IMR-90 (cell line): ENCODE measurements around the gene CUL9. TPM values are rescaled to one million over a fixed set of nuclear protein-coding genes. Genes with fewer than 3 reads are reported as not detected.

Source experiments
- ATAC-seq: fragments of 200-7000 bp; cut with Tn5 transposase; 2 replicates; pipeline ENCODE4 v1.9.1; 2020; ENCODE audit warnings: low read depth, mild to moderate bottlenecking, moderate library complexity
- BruUV-seq: library from RNA; stranded (reverse); fragments of 400-500 nt; replicated peaks from 2 replicates; lab custom pipeline; 2021; lab: Mats Ljungman, UMichigan
- CTCF ChIA-PET: fragments of 300-600 bp; formaldehyde crosslinking; extraction: SDS; loops from one replicate; lab custom pipeline; 2021; ENCODE audit warnings: antibody characterized with exemption; lab: Yijun Ruan, JAX
- POLR2A ChIA-PET: fragments of 300-600 bp; sonication (Branson Sonifier 250); formaldehyde crosslinking; loops from one replicate; lab custom pipeline; 2022; ENCODE audit warnings: antibody characterized with exemption; ENCODE audit not compliant: unreplicated experiment; lab: Charles Lee
- DNase-seq: peaks from one replicate; pipeline ENCODE4 v3.0.0; 2013
- H2AFZ ChIP-seq: replicated peaks from 2 replicates; pipeline ENCODE3; 2013; ENCODE audit warnings: low read length, mild to moderate bottlenecking; ENCODE audit not compliant: poor library complexity
- H2AK5ac ChIP-seq: 2 replicates; pipeline ENCODE4 v1.6.1; 2013; ENCODE audit warnings: low read depth, low read length, inconsistent platforms
- H2AK9ac ChIP-seq: replicated peaks from 2 replicates; pipeline ENCODE3; 2013; ENCODE audit warnings: mild to moderate bottlenecking, low read depth, low read length, moderate library complexity; ENCODE audit not compliant: poor library complexity
- H2BK120ac ChIP-seq: 2 replicates; pipeline ENCODE4 v1.6.1; 2013; ENCODE audit warnings: low read depth, low read length, inconsistent platforms
- H2BK15ac ChIP-seq: 3 replicates; pipeline ENCODE4 v1.6.1; 2013; ENCODE audit warnings: low read depth, low read length, inconsistent platforms
- H2BK20ac ChIP-seq: 2 replicates; pipeline ENCODE4 v1.6.1; 2013; ENCODE audit warnings: low read depth, mild to moderate bottlenecking, inconsistent platforms, low read length, moderate library complexity
- H2BK5ac ChIP-seq: 2 replicates; pipeline ENCODE4 v1.6.1; 2013; ENCODE audit warnings: mild to moderate bottlenecking, low read depth, low read length, inconsistent platforms; ENCODE audit not compliant: poor library complexity, severe bottlenecking
- H3K14ac ChIP-seq: replicated peaks from 2 replicates; pipeline ENCODE4 v1.6.1; 2013; ENCODE audit warnings: low read depth, low read length, inconsistent platforms
- H3K18ac ChIP-seq: 2 replicates; pipeline ENCODE4 v1.6.1; 2013; ENCODE audit warnings: low read depth, low read length, control low read depth
- H3K23ac ChIP-seq: 2 replicates; pipeline ENCODE4 v1.6.1; 2013; ENCODE audit warnings: low read depth, low read length, inconsistent platforms
- H3K27ac ChIP-seq: 2 replicates; pipeline ENCODE4 v1.5.1; 2013; ENCODE audit warnings: mild to moderate bottlenecking, control low read depth, low read length; ENCODE audit not compliant: insufficient read depth
- H3K27me3 ChIP-seq: 2 replicates; pipeline ENCODE4 v1.6.1; 2013; ENCODE audit warnings: low read length; ENCODE audit not compliant: control insufficient read depth, insufficient read depth
- H3K36me3 ChIP-seq: 2 replicates; pipeline ENCODE4 v1.6.1; 2013; ENCODE audit warnings: low read length, mixed read lengths; ENCODE audit not compliant: control insufficient read depth, insufficient read depth
- H3K4ac ChIP-seq: 2 replicates; pipeline ENCODE4 v1.6.1; 2013; ENCODE audit warnings: low read depth, low read length, inconsistent platforms
- H3K4me1 ChIP-seq: 2 replicates; pipeline ENCODE4 v1.6.1; 2013; ENCODE audit warnings: low read length, mixed read lengths; ENCODE audit not compliant: control insufficient read depth, insufficient read depth
- H3K4me2 ChIP-seq: 2 replicates; pipeline ENCODE4 v1.6.1; 2013; ENCODE audit warnings: low read depth, mild to moderate bottlenecking, control low read depth, low read length, moderate library complexity
- H3K4me3 ChIP-seq: 2 replicates; pipeline ENCODE4 v1.5.1; 2013; ENCODE audit warnings: low read depth, mild to moderate bottlenecking, control low read depth, low read length, moderate library complexity; ENCODE audit not compliant: insufficient read depth
- H3K56ac ChIP-seq: 2 replicates; pipeline ENCODE4 v1.6.1; 2013; ENCODE audit warnings: low read length, inconsistent platforms; ENCODE audit not compliant: insufficient read depth; ENCODE audit errors: extremely low read depth
- H3K79me1 ChIP-seq, 2 experiments: 2 replicates each; pipeline ENCODE4 v1.6.1; 2013; ENCODE audit warnings: low read length in 2 of 2, inconsistent platforms in 1 of 2, low read depth in 1 of 2
- H3K9ac ChIP-seq: 2 replicates; pipeline ENCODE4 v1.6.1; 2013; ENCODE audit warnings: low read depth, low read length, control low read depth
- H3K9me1 ChIP-seq: 2 replicates; pipeline ENCODE4 v1.6.1; 2013; ENCODE audit warnings: low read length, inconsistent platforms; ENCODE audit not compliant: insufficient read depth
- H3K9me3 ChIP-seq: 2 replicates; pipeline ENCODE4 v1.6.1; 2013; ENCODE audit warnings: low read length; ENCODE audit not compliant: control insufficient read depth, insufficient read depth
- H4K20me1 ChIP-seq: 2 replicates; pipeline ENCODE4 v1.6.1; 2013; ENCODE audit warnings: low read length, inconsistent platforms; ENCODE audit not compliant: insufficient read depth
- H4K5ac ChIP-seq: 2 replicates; pipeline ENCODE4 v1.6.1; 2013; ENCODE audit warnings: mild to moderate bottlenecking, low read depth, low read length, control low read depth
- H4K8ac ChIP-seq, 2 experiments: 2 replicates each; pipeline ENCODE4 v1.6.1; 2013; ENCODE audit warnings: low read depth in 2 of 2, low read length in 2 of 2, control low read depth in 1 of 2, inconsistent platforms in 1 of 2
- H4K91ac ChIP-seq: 2 replicates; pipeline ENCODE4 v1.6.1; 2013; ENCODE audit warnings: low read depth, low read length, inconsistent platforms; ENCODE audit not compliant: insufficient read depth
- BHLHE40 ChIP-seq: fragments of 150-350 bp; IDR thresholded peaks from 2 replicates; pipeline ENCODE4 v1.6.1; 2016; ENCODE audit warnings: mild to moderate bottlenecking, low read depth, low read length
- CEBPB ChIP-seq: IDR thresholded peaks from 2 replicates; pipeline ENCODE4 v1.6.1; 2012; ENCODE audit warnings: low read depth, low read length, improper control_type of control experiment
- CHD1 ChIP-seq: IDR thresholded peaks from 2 replicates; pipeline ENCODE4 v1.6.1; 2012; ENCODE audit warnings: low read depth, low read length, improper control_type of control experiment
- MAFK ChIP-seq: IDR thresholded peaks from 2 replicates; pipeline ENCODE4 v1.6.1; 2012; ENCODE audit warnings: low read depth, low read length, improper control_type of control experiment
- MAZ ChIP-seq: IDR thresholded peaks from 2 replicates; pipeline ENCODE4 v1.6.1; 2012; ENCODE audit warnings: low read depth, mild to moderate bottlenecking, low read length, improper control_type of control experiment, moderate library complexity, borderline replicate concordance
- MXI1 ChIP-seq: IDR thresholded peaks from 2 replicates; pipeline ENCODE4 v1.6.1; 2012; ENCODE audit warnings: low read depth, mild to moderate bottlenecking, low read length, moderate library complexity, borderline replicate concordance
- NFE2L2 ChIP-seq: fragments of 150-350 bp; IDR thresholded peaks from 2 replicates; pipeline ENCODE4 v1.6.1; 2016; ENCODE audit warnings: low read depth, mild to moderate bottlenecking, low read length
- POLR2A ChIP-seq: IDR thresholded peaks from 2 replicates; pipeline ENCODE4 v1.6.1; 2012; ENCODE audit warnings: mild to moderate bottlenecking, low read depth, low read length
- RCOR1 ChIP-seq: IDR thresholded peaks from 2 replicates; pipeline ENCODE4 v1.6.1; 2012; ENCODE audit warnings: mild to moderate bottlenecking, low read length, improper control_type of control experiment; ENCODE audit not compliant: insufficient replicate concordance
- RFX5 ChIP-seq: IDR thresholded peaks from 2 replicates; pipeline ENCODE4 v1.8.0; 2012; ENCODE audit warnings: low read depth, mild to moderate bottlenecking, low read length, moderate library complexity
- SMC3 ChIP-seq: fragments of 150-350 bp; IDR thresholded peaks from 2 replicates; pipeline ENCODE4 v1.6.1; 2016; ENCODE audit warnings: low read depth, mild to moderate bottlenecking, antibody characterized with exemption, low read length, moderate library complexity
- USF2 ChIP-seq: fragments of 150-350 bp; IDR thresholded peaks from 2 replicates; pipeline ENCODE4 v1.6.1; 2017; ENCODE audit warnings: mild to moderate bottlenecking, antibody characterized with exemption, low read length, low read depth
- WGBS, 2 experiments: methylation state at CpG; one replicate each; pipeline versions ENCODE4 v1.1.5 to v1.1.7; 2013; ENCODE audit warnings: missing lambda C conversion rate in 2 of 2; ENCODE audit not compliant: insufficient read length in 1 of 2; ENCODE audit errors: extremely low coverage in 2 of 2; 5-methylcytosine and 5-hydroxymethylcytosine counted together
- dilution Hi-C: fragments of 300-500 bp; cut with HindIII; formaldehyde crosslinking; loops from one replicate; pipeline ENCODE4 v1.14.3; 2018; ENCODE audit warnings: low sequenced_read_pairs; ENCODE audit not compliant: unreplicated experiment
- in situ Hi-C: fragments of 300-500 bp; cut with MboI; formaldehyde crosslinking; loops from 3 replicates; pipeline ENCODE4 v1.14.3; 2019; ENCODE audit warnings: low sequenced_read_pairs, inconsistent platforms, mixed read lengths
- intact Hi-C: fragments of 100-400 bp; cut with micrococcal nuclease; formaldehyde crosslinking; loops from 2 replicates; pipeline ENCODE4 v1.10.0; 2022
- polyA plus RNA-seq, 3 experiments: library from polyadenylated mRNA; depleted of rRNA; stranded (reverse); fragments of >200 nt; gene quantifications; 2 replicates each; pipeline ENCODE4 v1.2.3, GENCODE V29; 2012; ENCODE audit warnings: low replicate concordance in 1 of 3
- total RNA-seq: library from RNA; depleted of rRNA; stranded (reverse); fragments of >200 nt; gene quantifications from 2 replicates; pipeline ENCODE4 v1.2.3, GENCODE V29; 2012
- TF ChIP-seq, protein P1 (sequence below): conservative IDR thresholded peaks from 2 replicates; pipeline ENCODE4 v1.5.1; 2012; ENCODE audit warnings: mild to moderate bottlenecking, low read depth, low read length, improper control_type of control experiment

CUL9 gene
- total and polyA plus RNA-seq, 2 of the 4 experiments (the other 2 are of a cell fraction), result 7.7 to 19.5 TPM

- H3K27me3 ChIP-seq, result no peaks in the 10 kb centered on the region
- WGBS, 2 experiments, result no CpG with 5 or more reads among the region's 5 CpGs
- no peaks in the 10 kb centered on the region for H3K79me1 ChIP-seq
- in situ Hi-C loops, result no loop called here
- no peak overlapping the region for H2BK5ac ChIP-seq
- no peak for DNase-seq
- H2BK15ac ChIP-seq, result no peak overlapping the region
- H3K9ac ChIP-seq, result no peak overlapping the region
- BruUV-seq, result no TSS peak
- no peak overlapping the region for H3K27ac ChIP-seq
- H4K20me1 ChIP-seq, result no peaks in the 10 kb centered on the region
- H2BK20ac ChIP-seq, result no peak overlapping the region
- no peak for TF ChIP-seq POLR2A
- no peak for TF ChIP-seq USF2
- TF ChIP-seq, protein P1, sequence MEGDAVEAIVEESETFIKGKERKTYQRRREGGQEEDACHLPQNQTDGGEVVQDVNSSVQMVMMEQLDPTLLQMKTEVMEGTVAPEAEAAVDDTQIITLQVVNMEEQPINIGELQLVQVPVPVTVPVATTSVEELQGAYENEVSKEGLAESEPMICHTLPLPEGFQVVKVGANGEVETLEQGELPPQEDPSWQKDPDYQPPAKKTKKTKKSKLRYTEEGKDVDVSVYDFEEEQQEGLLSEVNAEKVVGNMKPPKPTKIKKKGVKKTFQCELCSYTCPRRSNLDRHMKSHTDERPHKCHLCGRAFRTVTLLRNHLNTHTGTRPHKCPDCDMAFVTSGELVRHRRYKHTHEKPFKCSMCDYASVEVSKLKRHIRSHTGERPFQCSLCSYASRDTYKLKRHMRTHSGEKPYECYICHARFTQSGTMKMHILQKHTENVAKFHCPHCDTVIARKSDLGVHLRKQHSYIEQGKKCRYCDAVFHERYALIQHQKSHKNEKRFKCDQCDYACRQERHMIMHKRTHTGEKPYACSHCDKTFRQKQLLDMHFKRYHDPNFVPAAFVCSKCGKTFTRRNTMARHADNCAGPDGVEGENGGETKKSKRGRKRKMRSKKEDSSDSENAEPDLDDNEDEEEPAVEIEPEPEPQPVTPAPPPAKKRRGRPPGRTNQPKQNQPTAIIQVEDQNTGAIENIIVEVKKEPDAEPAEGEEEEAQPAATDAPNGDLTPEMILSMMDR, result no peak
- TF ChIP-seq NFE2L2, result no peak
- TF ChIP-seq CEBPB, result no peak
- TF ChIP-seq CHD1, result no peak
- TF ChIP-seq SMC3, result no peak
- TF ChIP-seq MXI1, result no peak
- TF ChIP-seq RCOR1, result no peak
- no peak for TF ChIP-seq MAZ
- no peak for TF ChIP-seq RFX5
- TF ChIP-seq MAFK, result no peak
- TF ChIP-seq BHLHE40, result no peak
- H4K8ac ChIP-seq, result no peak overlapping the region
- H3K4ac ChIP-seq, result no peak overlapping the region
- H3K36me3 ChIP-seq, result peaks cover 37% of the 10 kb centered on the region
- no peak overlapping the region for H3K56ac ChIP-seq
- no peak overlapping the region for H3K23ac ChIP-seq
- dilution Hi-C loops, result no loop called here
- POLR2A ChIA-PET, result no interaction called here
- H3K9me3 ChIP-seq, result no peaks in the 10 kb centered on the region; the same call in 1 of the 2 replicates
- H3K4me3 ChIP-seq, result no peak overlapping the region
- H2AK9ac ChIP-seq, result no peak overlapping the region
- no peak overlapping the region for H2BK120ac ChIP-seq
- H3K4me2 ChIP-seq, result no peak overlapping the region
- no peak overlapping the region for H4K5ac ChIP-seq
- ATAC-seq, result no peak
- H2AK5ac ChIP-seq, result no peak overlapping the region
- no peak overlapping the region for H3K14ac ChIP-seq
- intact Hi-C loops, result no loop called here
- CTCF ChIA-PET, result interaction anchor here (0.6 kb wide), 1 partner anchor 34 kb away, joined by 4 read pairs; no protein-coding TSS in a partner anchor
- H2AFZ ChIP-seq, result no peak overlapping the region
- H3K4me1 ChIP-seq, result no peaks in the 10 kb centered on the region
- no peak overlapping the region for H4K91ac ChIP-seq
- H3K9me1 ChIP-seq, result no peaks in the 10 kb centered on the region; the same call in 1 of the 2 replicates
- no peak overlapping the region for H3K18ac ChIP-seq
Measured at GRCh38 chr6:43202451-43202850, 20.5 kb downstream of the CUL9 start.
